H9 (cell line): ENCODE measurements around the gene LEFTY1. TPM values are rescaled to one million over a fixed set of nuclear protein-coding genes. Genes with fewer than 3 reads are reported as not detected.

Experiments
- DNase-seq: peaks from one replicate; pipeline ENCODE4 v3.0.0-alpha.2; 2017
- H2AFZ ChIP-seq: one replicate; pipeline ENCODE4 v1.6.1; 2013; ENCODE audit warnings: mild to moderate bottlenecking, low read length, control low read depth, moderate library complexity
- H2AK5ac ChIP-seq: 2 replicates; pipeline ENCODE4 v1.6.1; 2013; ENCODE audit warnings: low read length, control low read depth, mixed read lengths; ENCODE audit not compliant: insufficient read length
- H2BK120ac ChIP-seq: one replicate; pipeline ENCODE4 v1.6.1; 2013; ENCODE audit warnings: low read depth, mild to moderate bottlenecking, low read length, control low read depth, inconsistent platforms; ENCODE audit not compliant: poor library complexity, severe bottlenecking
- H2BK12ac ChIP-seq: 2 replicates; pipeline ENCODE4 v1.6.1; 2013; ENCODE audit warnings: low read length, control low read depth, mixed read lengths, low read depth; ENCODE audit not compliant: insufficient read length
- H2BK15ac ChIP-seq: 2 replicates; pipeline ENCODE4 v1.6.1; 2013; ENCODE audit warnings: low read depth, low read length, control low read depth
- H2BK20ac ChIP-seq: one replicate; pipeline ENCODE4 v1.6.1; 2013; ENCODE audit warnings: low read depth, mild to moderate bottlenecking, low read length, control low read depth, inconsistent platforms; ENCODE audit not compliant: poor library complexity, severe bottlenecking
- H2BK5ac ChIP-seq: 2 replicates; pipeline ENCODE4 v1.6.1; 2013; ENCODE audit warnings: low read length, control low read depth, mixed read lengths; ENCODE audit not compliant: insufficient read length
- H3K14ac ChIP-seq: 2 replicates; pipeline ENCODE4 v1.6.1; 2013; ENCODE audit warnings: low read length, control low read depth; ENCODE audit not compliant: insufficient read depth
- H3K18ac ChIP-seq: 2 replicates; pipeline ENCODE4 v1.6.1; 2013; ENCODE audit warnings: low read depth, mild to moderate bottlenecking, mixed read lengths, low read length, control low read depth; ENCODE audit not compliant: insufficient read length
- H3K23ac ChIP-seq: 2 replicates; pipeline ENCODE4 v1.6.1; 2013; ENCODE audit warnings: low read length, control low read depth, mixed read lengths, low read depth; ENCODE audit not compliant: insufficient read length
- H3K23me2 ChIP-seq: 2 replicates; pipeline ENCODE4 v1.6.1; 2013; ENCODE audit warnings: low read depth, mild to moderate bottlenecking, mixed read lengths, low read length, control low read depth; ENCODE audit not compliant: insufficient read length, poor library complexity, severe bottlenecking
- H3K27ac ChIP-seq: 2 replicates; pipeline ENCODE4 v1.5.1; 2013; ENCODE audit warnings: low read length, control low read depth, mixed read lengths, low read depth; ENCODE audit not compliant: insufficient read length
- H3K27me3 ChIP-seq: 2 replicates; pipeline ENCODE4 v1.6.1; 2013; ENCODE audit warnings: low read length, control low read depth, inconsistent platforms; ENCODE audit not compliant: insufficient read depth
- H3K4ac ChIP-seq: 2 replicates; pipeline ENCODE4 v1.6.1; 2013; ENCODE audit warnings: low read depth, mild to moderate bottlenecking, control low read depth, inconsistent platforms, low read length, moderate library complexity
- H3K4me1 ChIP-seq: 2 replicates; pipeline ENCODE4 v1.6.1; 2013; ENCODE audit warnings: low read length, control low read depth, inconsistent platforms; ENCODE audit not compliant: insufficient read depth
- H3K4me2 ChIP-seq: 2 replicates; pipeline ENCODE4 v1.6.1; 2013; ENCODE audit warnings: low read length, control low read depth, mixed read lengths; ENCODE audit not compliant: insufficient read length, insufficient read depth
- H3K56ac ChIP-seq: 2 replicates; pipeline ENCODE4 v1.6.1; 2013; ENCODE audit warnings: low read depth, mild to moderate bottlenecking, mixed read lengths, low read length, control low read depth; ENCODE audit not compliant: insufficient read length
- H3K79me1 ChIP-seq: 2 replicates; pipeline ENCODE4 v1.6.1; 2013; ENCODE audit warnings: low read depth, mild to moderate bottlenecking, moderate library complexity, low read length, control low read depth, inconsistent platforms; ENCODE audit not compliant: insufficient read depth, poor library complexity, severe bottlenecking
- H3K79me2 ChIP-seq: 2 replicates; pipeline ENCODE4 v1.6.1; 2013; ENCODE audit warnings: low read length, control low read depth, inconsistent platforms; ENCODE audit not compliant: insufficient read depth
- H3K9ac ChIP-seq: 2 replicates; pipeline ENCODE4 v1.6.1; 2013; ENCODE audit warnings: low read length, control low read depth, mixed read lengths; ENCODE audit not compliant: insufficient read length; ENCODE audit errors: extremely low read depth
- H3K9me3 ChIP-seq: one replicate; pipeline ENCODE4 v1.6.1; 2013; ENCODE audit warnings: low read depth, low read length, inconsistent platforms; ENCODE audit not compliant: control insufficient read depth
- H3T11ph ChIP-seq: one replicate; pipeline ENCODE4 v1.6.1; 2013; ENCODE audit warnings: mild to moderate bottlenecking, low read length, control low read depth, inconsistent platforms
- H4K20me1 ChIP-seq: one replicate; pipeline ENCODE4 v1.6.1; 2013; ENCODE audit not compliant: control insufficient read depth, insufficient read length, insufficient read depth
- H4K5ac ChIP-seq: 2 replicates; pipeline ENCODE4 v1.6.1; 2013; ENCODE audit warnings: low read depth, mild to moderate bottlenecking, mixed read lengths, low read length, control low read depth; ENCODE audit not compliant: insufficient read length
- H4K8ac ChIP-seq: replicated peaks from 2 replicates; pipeline ENCODE4 v1.6.1; 2013; ENCODE audit warnings: low read length, control low read depth, mixed read lengths, low read depth; ENCODE audit not compliant: insufficient read length
- H4K91ac ChIP-seq: 2 replicates; pipeline ENCODE4 v1.6.1; 2013; ENCODE audit warnings: low read depth, mild to moderate bottlenecking, moderate library complexity, mixed read lengths, low read length, control low read depth; ENCODE audit not compliant: insufficient read length
- H3K27ac Mint-ChIP-seq, 3 experiments: 2 replicates in 2 of 3; 3 replicates in 1 of 3; pipeline ENCODE4 v1.8.0; 2020 to 2021; ENCODE audit warnings: mixed read lengths in 3 of 3, mild to moderate bottlenecking in 1 of 3, moderate library complexity in 1 of 3
- H3K27me3 Mint-ChIP-seq: 2 replicates; pipeline ENCODE4 v1.8.0; 2021; ENCODE audit warnings: low read depth, mild to moderate bottlenecking, moderate library complexity, mixed read lengths
- H3K36me3 Mint-ChIP-seq, 3 experiments: 2 replicates in 2 of 3; 3 replicates in 1 of 3; pipeline ENCODE4 v1.8.0; 2020 to 2021; ENCODE audit warnings: low read depth in 3 of 3, mixed read lengths in 3 of 3; ENCODE audit not compliant: insufficient read depth in 1 of 3
- H3K4me1 Mint-ChIP-seq, 2 experiments: 2 replicates each; pipeline ENCODE4 v1.8.0; 2020; ENCODE audit warnings: mixed read lengths in 2 of 2
- H3K4me3 Mint-ChIP-seq, 2 experiments: 2 replicates in 1 of 2; 3 replicates in 1 of 2; pipeline ENCODE4 v1.8.0; 2020 to 2021; ENCODE audit warnings: mild to moderate bottlenecking in 2 of 2, mixed read lengths in 2 of 2, moderate library complexity in 1 of 2
- H3K9me3 Mint-ChIP-seq, 2 experiments: 2 replicates in 1 of 2; 3 replicates in 1 of 2; pipeline ENCODE4 v1.8.0; 2020; ENCODE audit warnings: mild to moderate bottlenecking in 2 of 2, mixed read lengths in 2 of 2, moderate library complexity in 1 of 2
- CTCF ChIP-seq: fragments of 200-600 bp; sonication (generic); conservative IDR thresholded peaks from 3 replicates; pipeline ENCODE4 v1.8.0; 2021; ENCODE audit warnings: antibody characterized with exemption, mild to moderate bottlenecking
- WGBS: extraction: QIAGEN DNeasy Blood & Tissue Kit; methylation state at CpG from one replicate; pipeline ENCODE4 v1.1.7; 2013; ENCODE audit warnings: missing lambda C conversion rate, low lambda C conversion rate, mixed read lengths; ENCODE audit not compliant: insufficient read length; ENCODE audit errors: extremely low coverage; 5-methylcytosine and 5-hydroxymethylcytosine counted together
- total RNA-seq: library from RNA; stranded (reverse); gene quantifications from 2 replicates; pipeline ENCODE4 v1.2.1, GENCODE V29; 2021

The LEFTY1 gene
- total RNA-seq, 1 experiment from 2014 or later: 107 TPM

GRCh38 chr1:225923381-225923691 is 34.4 kb upstream of the LEFTY1 start:
- H2BK12ac ChIP-seq: no peak overlapping the region
- peaks cover 42 to 49% (median 44%) of the 10 kb centered on the region in 3 experiments; a peak in 6 of 7 replicates for H3K36me3 Mint-ChIP-seq
- H4K91ac ChIP-seq: no peak overlapping the region
- no peak overlapping the region for H2AFZ ChIP-seq
- H3K9me3 ChIP-seq: no peaks in the 10 kb centered on the region
- no peak overlapping the region for H2BK5ac ChIP-seq
- H3K79me2 ChIP-seq: peaks cover 5% of the 10 kb centered on the region; the same call in 1 of the 2 replicates
- H3K4me2 ChIP-seq: peak overlapping the region; percentile 79
- peaks cover 4% of the 10 kb centered on the region for H3K23me2 ChIP-seq
- peak overlapping the region; percentile 81 for H3K14ac ChIP-seq
- H3T11ph ChIP-seq: no peak overlapping the region
- H3K27me3 Mint-ChIP-seq: no peaks in the 10 kb centered on the region
- no peak overlapping the region for H2BK20ac ChIP-seq
- H2AK5ac ChIP-seq: no peak overlapping the region
- no peaks in the 10 kb centered on the region for H3K4me1 ChIP-seq
- H3K56ac ChIP-seq: no peak overlapping the region
- no peak overlapping the region for H3K27ac ChIP-seq
- no peak overlapping the region for H3K18ac ChIP-seq
- H3K4me3 Mint-ChIP-seq: peak overlapping the region; percentile 96 to 98
- no peak overlapping the region for H2BK120ac ChIP-seq
- H3K27ac Mint-ChIP-seq: peak overlapping the region; percentile 93 to 98 (median 94); a peak in 5 of 7 replicates
- H3K9ac ChIP-seq: peak overlapping the region; percentile 80
- no peaks in the 10 kb centered on the region for H3K79me1 ChIP-seq
- no CpG with 5 or more reads among the region's 8 CpGs for WGBS
- no peaks in the 10 kb centered on the region for H3K27me3 ChIP-seq
- no peak overlapping the region for H2BK15ac ChIP-seq
- H4K8ac ChIP-seq: no peak overlapping the region
- H4K20me1 ChIP-seq: peaks cover 3% of the 10 kb centered on the region
- no peak overlapping the region for H4K5ac ChIP-seq
- DNase-seq: no peak
- H3K9me3 Mint-ChIP-seq: no peaks in the 10 kb centered on the region
- no peak overlapping the region for H3K4ac ChIP-seq
- peaks cover 12 to 19% of the 10 kb centered on the region in 2 experiments for H3K4me1 Mint-ChIP-seq
- H3K23ac ChIP-seq: no peak overlapping the region
- TF ChIP-seq CTCF: no peak
